Measurements from ENCODE around the gene MINDY2. TPM values are rescaled to one million over a fixed set of nuclear protein-coding genes. Genes with fewer than 3 reads are reported as not detected.

MINDY2 gene
- total and polyA plus RNA-seq, 2 of the 8 experiments (the other 6 are each of a cell fraction or from before 2014, with no cell fraction given) = 3.1 to 25.7 TPM

- H3K79me2 ChIP-seq (ENCODE audit: control insufficient read depth in 1 of 2, insufficient read depth in 2 of 2, low read length in 2 of 2) = no peaks in the 10 kb centered on the region
- no peaks in the 10 kb centered on the region for H3K79me1 ChIP-seq (ENCODE audit: low read depth, low read length)
- no peaks in the 10 kb centered on the region for H3K27me3 ChIP-seq (replicated peaks in 1 of 4; ENCODE audit: control insufficient read depth in 3 of 4, extremely low read depth in 1 of 4, insufficient read depth in 3 of 4, low read length in 3 of 4)
- H4K8ac ChIP-seq (ENCODE audit: extremely low read depth, insufficient read depth, low read length) = no peak overlapping the region
- H3K36me3 ChIP-seq (ENCODE audit: control insufficient read depth in 2 of 4, insufficient read depth in 4 of 4, low read length in 3 of 4) = no peaks in the 10 kb centered on the region
- H3K27ac ChIP-seq (ENCODE audit: low read depth, low read length) = no peak overlapping the region
- FAIRE-seq (no peak), DNase-seq (ENCODE audit: low read depth in 1 of 2, low spot score in 2 of 2) (no peak)
- no peak overlapping the region for H4K5ac ChIP-seq (ENCODE audit: insufficient read length, low read depth, low read length)
- no peaks in the 10 kb centered on the region for H4K20me1 ChIP-seq (replicated peaks in 1 of 2; ENCODE audit: control insufficient read depth in 1 of 2, insufficient read depth in 2 of 2, low read length in 2 of 2)
- H2BK15ac ChIP-seq (ENCODE audit: low read length) = no peak overlapping the region
- no peak overlapping the region for H3K9ac ChIP-seq (replicated peaks in 1 of 4; ENCODE audit: extremely low read depth in 1 of 4, low read depth in 3 of 4, low read length in 3 of 4)
- H2BK20ac ChIP-seq (ENCODE audit: low read length) = no peak overlapping the region
- H3K9me3 ChIP-seq (ENCODE audit: insufficient read depth in 2 of 2, low read depth in 1 of 2, low read length in 1 of 2) = no peaks in the 10 kb centered on the region
- no peak overlapping the region for H2BK5ac ChIP-seq (ENCODE audit: low read depth, low read length)
- TF ChIP-seq ASH2L (IDR thresholded peaks at IDR 0.05; ENCODE audit: low read length) (no peak), RXRA (IDR thresholded peaks at IDR 0.05; ENCODE audit: insufficient read depth, low read depth, low read length) (no peak), HDAC6 (IDR thresholded peaks at IDR 0.05; ENCODE audit: low read depth, low read length) (no peak), SAP30 (IDR thresholded peaks at IDR 0.05; ENCODE audit: insufficient read depth, insufficient replicate concordance, low read length) (no peak)
- H3K23me2 ChIP-seq (ENCODE audit: low read depth, low read length) = no peaks in the 10 kb centered on the region
- H2AFZ ChIP-seq (ENCODE audit: low read length) = no peak overlapping the region
- no peak overlapping the region for H3K4me3 ChIP-seq (ENCODE audit: extremely low read depth in 1 of 4, insufficient read depth in 2 of 4, low read depth in 3 of 4, low read length in 4 of 4)
- no peak overlapping the region for H3K18ac ChIP-seq (ENCODE audit: extremely low read depth, low read length)
- H3K4ac ChIP-seq (replicated peaks; ENCODE audit: insufficient read length, low read depth, low read length) = no peak overlapping the region
- no peak overlapping the region for H3K14ac ChIP-seq (ENCODE audit: insufficient read length)
- ChIA-PET POLR2A (ENCODE audit: partially characterized antibody) (no interaction called here), CTCF (ENCODE audit: partially characterized antibody) (interaction anchor here (0.6 to 2.1 kb wide), 13 partner anchors 9 to 455 kb away, joined by 3 to 15 read pairs (median 3); no protein-coding TSS in a partner anchor)
- 92% methylated on average over 8 of the region's 8 CpGs; no CpG with 5 or more reads in 1 of the 2 experiments for WGBS, 2 experiments (ENCODE audit: extremely low coverage in 1 of 2, insufficient coverage in 1 of 2, insufficient read length in 1 of 2, insufficient replicate concordance in 2 of 2, low coverage in 1 of 2, low lambda C conversion rate in 2 of 2, missing lambda C conversion rate in 1 of 2)
- no peak overlapping the region for H3K23ac ChIP-seq (ENCODE audit: insufficient read length)
- no peak overlapping the region for H3K4me2 ChIP-seq (ENCODE audit: insufficient read depth in 1 of 2, low read depth in 2 of 2, low read length in 2 of 2)
- no peak overlapping the region for H3K56ac ChIP-seq (replicated peaks; ENCODE audit: insufficient read length, low read depth, low read length)
- H2BK120ac ChIP-seq (replicated peaks; ENCODE audit: low read depth, low read length) = no peak overlapping the region
- H3K4me1 ChIP-seq (replicated peaks in 1 of 4; ENCODE audit: control insufficient read depth in 3 of 4, insufficient read depth in 4 of 4, low read length in 3 of 4) = no peaks in the 10 kb centered on the region
- no peak overlapping the region for H2AK5ac ChIP-seq (ENCODE audit: low read depth, low read length)
- H2BK12ac ChIP-seq (ENCODE audit: low read depth, low read length) = no peak overlapping the region
- no peak overlapping the region for H4K91ac ChIP-seq (replicated peaks; ENCODE audit: insufficient read length, low read length)
Observed at GRCh38 chr15:58840048-58840447, 68.9 kb downstream of the MINDY2 start.

Data from H1 (cell line).